Tibial artery (tissue), 4 donors: Measurements from ENCODE around the gene OR51F2.
"Not testable (repeated sequence)": the region's sequence is repeated elsewhere in the genome, so short reads cannot be mapped to it uniquely, and the experiment has no call there.

Source experiments
- DNase-seq, 2 donors: peaks; one replicate each; pipeline ENCODE4 v3.0.0-alpha.2; 2019
- H3K27ac ChIP-seq, 2 donors: fragments of 200-600 bp; sonication (generic) in 1 of 2; 1 replicate in 1 of 2; 2 replicates in 1 of 2; pipeline ENCODE4 v1.5.1; 2018 to 2019; ENCODE audit warnings: mild to moderate bottlenecking in 1 of 2
- H3K27me3 ChIP-seq, 2 donors: fragments of 200-600 bp; sonication (generic) in 1 of 2; one replicate each; pipeline versions ENCODE4 v1.5.1 to v1.6.0; 2016 to 2019
- H3K36me3 ChIP-seq, 3 donors: fragments of 200-600 bp; sonication (generic) in 2 of 3; one replicate each; pipeline ENCODE4 v1.5.1; 2016 to 2019; ENCODE audit warnings: mild to moderate bottlenecking in 2 of 3
- H3K4me1 ChIP-seq, 4 donors: fragments of 200-600 bp; sonication (generic) in 2 of 4; 1 replicate in 3 of 4; 2 replicates in 1 of 4; pipeline ENCODE4 v1.5.1; 2016 to 2019
- H3K4me3 ChIP-seq, 2 donors: fragments of 200-600 bp; sonication (generic) in 1 of 2; 1 replicate in 1 of 2; 2 replicates in 1 of 2; pipeline ENCODE4 v1.5.1; 2018 to 2019; ENCODE audit warnings: mild to moderate bottlenecking in 2 of 2
- H3K9me3 ChIP-seq, 3 donors: fragments of 200-600 bp; sonication (generic) in 1 of 3; one replicate each; pipeline ENCODE4 v1.5.1; 2016 to 2019
- intact Hi-C: fragments of 100-400 bp; cut with DNase I; formaldehyde crosslinking; loops from one replicate; pipeline ENCODE4 v1.15.0; 2023; ENCODE audit warnings: low total_unique reads
- TF ChIP-seq, protein P1 (sequence below), 2 experiments: fragments of 200-600 bp in 1 of 2; fragments of 450-650 bp in 1 of 2; IDR thresholded peaks; one replicate each; pipeline ENCODE4 v1.5.1; 2017 to 2019; ENCODE audit warnings: antibody characterized with exemption in 2 of 2, mild to moderate bottlenecking in 1 of 2, moderate library complexity in 1 of 2

Gene OR51F2

DNA sequence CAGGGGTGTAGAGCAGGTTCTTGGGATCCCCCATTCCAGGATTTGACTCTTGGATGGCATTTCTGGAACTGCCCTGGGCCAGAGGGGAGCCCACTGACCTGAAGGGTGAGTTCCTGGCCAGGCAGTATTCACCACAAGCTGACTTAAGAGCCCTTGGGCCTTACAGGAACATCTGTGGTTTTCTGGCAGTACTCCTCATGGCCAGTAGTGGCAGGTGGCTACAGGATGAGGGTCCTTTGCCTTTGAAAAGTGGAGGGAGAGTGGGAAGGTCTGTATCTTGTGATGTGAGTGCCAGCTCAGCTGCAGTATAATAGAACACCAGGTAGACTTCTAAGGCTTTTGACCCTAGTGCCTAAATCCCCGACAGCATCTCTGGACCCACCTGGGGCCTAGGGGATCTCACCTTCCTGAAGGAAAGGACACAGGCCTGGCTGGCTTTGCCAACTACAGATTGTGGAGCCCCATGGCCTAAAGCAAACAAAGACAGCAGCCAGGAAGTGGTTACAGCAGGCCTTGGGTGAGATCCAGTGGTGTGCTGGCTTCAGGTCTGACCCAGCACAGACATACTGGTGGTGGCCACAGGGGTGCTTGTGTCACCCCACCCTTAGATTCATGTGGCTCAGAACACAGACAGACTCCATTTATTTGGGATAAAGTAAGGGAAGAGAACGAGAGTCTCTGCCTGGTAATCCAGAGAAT is 18.9 kb downstream of the OR51F2 start:
- intact Hi-C loops: no loop called here
- TF ChIP-seq, protein P1, sequence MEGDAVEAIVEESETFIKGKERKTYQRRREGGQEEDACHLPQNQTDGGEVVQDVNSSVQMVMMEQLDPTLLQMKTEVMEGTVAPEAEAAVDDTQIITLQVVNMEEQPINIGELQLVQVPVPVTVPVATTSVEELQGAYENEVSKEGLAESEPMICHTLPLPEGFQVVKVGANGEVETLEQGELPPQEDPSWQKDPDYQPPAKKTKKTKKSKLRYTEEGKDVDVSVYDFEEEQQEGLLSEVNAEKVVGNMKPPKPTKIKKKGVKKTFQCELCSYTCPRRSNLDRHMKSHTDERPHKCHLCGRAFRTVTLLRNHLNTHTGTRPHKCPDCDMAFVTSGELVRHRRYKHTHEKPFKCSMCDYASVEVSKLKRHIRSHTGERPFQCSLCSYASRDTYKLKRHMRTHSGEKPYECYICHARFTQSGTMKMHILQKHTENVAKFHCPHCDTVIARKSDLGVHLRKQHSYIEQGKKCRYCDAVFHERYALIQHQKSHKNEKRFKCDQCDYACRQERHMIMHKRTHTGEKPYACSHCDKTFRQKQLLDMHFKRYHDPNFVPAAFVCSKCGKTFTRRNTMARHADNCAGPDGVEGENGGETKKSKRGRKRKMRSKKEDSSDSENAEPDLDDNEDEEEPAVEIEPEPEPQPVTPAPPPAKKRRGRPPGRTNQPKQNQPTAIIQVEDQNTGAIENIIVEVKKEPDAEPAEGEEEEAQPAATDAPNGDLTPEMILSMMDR (IDR thresholded peaks at IDR 0.05): no peak
- DNase-seq: no peak

DNA sequence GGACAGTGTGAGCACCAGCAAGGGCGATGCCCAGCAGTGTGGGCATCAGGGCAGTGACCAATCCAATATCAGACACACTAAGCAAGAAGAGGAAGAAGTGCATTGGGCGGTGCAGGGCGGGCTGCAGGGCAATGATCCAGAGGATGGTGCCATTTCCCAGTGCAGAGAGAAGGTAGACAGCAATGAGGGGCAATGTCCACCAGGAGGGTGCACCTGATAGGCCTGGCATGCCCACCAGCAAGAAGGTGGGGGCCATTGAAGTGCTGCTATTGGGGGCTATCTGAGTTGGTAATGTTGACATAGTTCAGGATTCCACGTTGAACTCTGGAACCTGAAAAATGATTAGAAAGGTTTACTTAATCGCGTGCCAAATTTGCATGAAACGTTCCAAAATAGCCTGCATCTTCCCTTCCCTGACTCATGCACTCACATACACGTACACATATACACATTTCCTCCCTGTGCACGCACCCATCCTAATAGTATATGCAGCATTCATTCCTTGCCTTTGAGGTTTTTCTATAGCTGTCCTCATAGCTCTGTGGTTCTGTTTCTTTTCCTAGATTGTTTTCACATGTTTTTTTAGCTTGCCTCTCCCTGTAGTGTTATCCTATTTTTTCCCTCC is 27.9 kb downstream of the OR51F2 start, which contains the start of gene OR51S1:
Gene OR51S1, minus strand, starts transcription at position 301 of the 625 bp plus-strand sequence. Its CDS starts 0 bp downstream, at position 301.
- intact Hi-C loops: no loop called here
- DNase-seq: no peak
- Histone ChIP-seq H3K27me3 (no peaks in the 10 kb centered on the region), H3K4me1 (no peaks in the 10 kb centered on the region), H3K27ac (no peak within 1 kb of the TSS), H3K9me3 (no peaks in the 10 kb centered on the region), H3K36me3 (no peaks in the 10 kb centered on the region), H3K4me3 (no peak within 1 kb of the TSS)
- TF ChIP-seq, protein P1 (IDR thresholded peaks at IDR 0.05): no peak

More for the DNA sequence above, 18.9 kb downstream of the OR51F2 start:
- Histone ChIP-seq H3K27me3 (no peaks in the 10 kb centered on the region), H3K9me3 (no peaks in the 10 kb centered on the region), H3K27ac (no peak overlapping the region), H3K4me1 (no peaks in the 10 kb centered on the region), H3K36me3 (no peaks in the 10 kb centered on the region), H3K4me3 (no peak overlapping the region)

DNA sequence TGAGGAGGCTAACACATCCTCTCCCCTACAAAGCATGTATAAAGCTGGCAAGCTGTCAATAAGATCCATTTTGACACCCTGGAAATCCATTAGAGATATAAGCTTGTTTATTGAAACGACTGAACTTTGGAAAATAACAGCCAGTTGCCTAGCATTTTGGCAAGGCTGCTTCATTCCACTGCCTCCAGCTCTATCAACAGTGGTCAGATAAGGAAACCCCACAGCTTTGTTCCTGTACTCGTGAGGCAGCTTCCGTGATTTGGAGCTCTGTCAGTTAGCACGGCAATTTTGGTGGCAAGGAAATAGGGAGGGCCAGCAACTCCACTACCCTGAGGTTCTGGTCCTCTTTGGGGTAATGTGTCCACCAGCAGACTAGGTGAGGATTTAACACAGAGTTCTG is 29.9 kb downstream of the OR51F2 start:
- TF ChIP-seq, protein P1 (IDR thresholded peaks at IDR 0.05): no peak
- Histone ChIP-seq H3K9me3 (no peaks in the 10 kb centered on the region), H3K27ac (no peak overlapping the region), H3K27me3 (no peaks in the 10 kb centered on the region), H3K4me1 (no peaks in the 10 kb centered on the region), H3K36me3 (no peaks in the 10 kb centered on the region), H3K4me3 (no peak overlapping the region)
- intact Hi-C loops: no loop called here
- DNase-seq: no peak

DNA sequence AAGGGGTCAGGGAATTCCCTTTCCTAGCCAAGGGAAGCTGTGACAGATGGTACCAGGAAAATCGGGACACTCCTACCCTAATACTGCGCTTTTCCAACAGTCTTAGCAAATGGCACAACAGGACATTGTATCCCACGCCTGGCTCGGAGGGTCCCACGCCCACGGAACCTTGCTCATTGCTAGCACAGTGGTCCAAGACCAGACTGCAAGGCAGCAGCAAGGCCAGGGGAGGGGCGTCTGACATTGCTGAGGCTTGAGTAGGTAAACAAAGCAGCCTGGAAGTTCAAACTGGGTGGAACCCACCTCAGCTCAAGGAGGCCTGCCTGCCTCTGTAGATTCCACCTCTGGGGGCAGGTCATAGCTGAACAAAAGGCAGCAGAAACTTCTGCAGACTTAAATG is 33.2 kb downstream of the OR51F2 start:
- H3K27ac ChIP-seq, H3K9me3 ChIP-seq, H3K4me1 ChIP-seq, H3K4me3 ChIP-seq, H3K27me3 ChIP-seq, intact Hi-C loops, H3K36me3 ChIP-seq, DNase-seq: not testable (repeated sequence)

DNA sequence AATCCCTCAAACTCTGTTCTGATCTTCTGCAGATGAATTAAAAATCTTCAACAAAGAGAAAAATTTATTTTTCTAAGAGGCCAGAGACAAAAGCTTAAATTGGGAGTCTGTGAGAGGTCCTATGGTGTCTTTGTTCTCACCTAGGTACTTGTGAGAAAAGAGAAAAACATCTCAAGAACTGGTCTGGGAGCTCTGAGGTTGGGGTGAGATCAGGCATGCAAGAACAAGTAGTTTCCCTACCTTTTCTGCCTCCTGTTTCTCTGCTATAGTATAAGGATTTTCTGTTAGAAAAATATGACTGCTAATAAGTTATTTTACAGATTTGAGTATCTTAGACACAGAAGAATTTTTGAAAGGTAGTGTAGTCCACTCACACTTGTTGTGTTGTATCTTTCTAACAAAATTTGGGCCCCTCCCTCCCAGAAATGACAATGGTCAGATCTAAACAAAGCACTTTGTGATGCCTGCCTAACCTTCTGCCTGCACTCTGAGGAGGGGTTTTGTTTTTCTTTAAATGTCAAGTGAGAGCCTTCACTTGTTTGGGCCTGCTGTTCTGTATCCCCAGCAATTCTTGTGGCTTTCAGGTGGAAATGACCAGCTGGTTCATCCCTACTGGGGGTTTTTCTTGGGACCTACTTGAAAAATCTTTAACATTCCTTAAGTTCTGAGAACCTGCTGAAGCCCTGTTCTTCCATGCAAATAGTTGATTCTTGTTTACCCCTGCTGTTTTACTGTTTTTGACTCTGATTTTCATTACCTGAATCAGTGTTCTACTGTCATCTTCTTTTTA is 41.5 kb downstream of the OR51F2 start:
- no peaks in the 10 kb centered on the region for H3K4me1 ChIP-seq
- no peak for DNase-seq
- no peak overlapping the region for H3K4me3 ChIP-seq
- TF ChIP-seq, protein P1 (IDR thresholded peaks at IDR 0.05): no peak
- H3K36me3 ChIP-seq: no peaks in the 10 kb centered on the region
- intact Hi-C loops: no loop called here
- H3K27me3 ChIP-seq: no peaks in the 10 kb centered on the region
- H3K9me3 ChIP-seq: no peaks in the 10 kb centered on the region
- H3K27ac ChIP-seq: no peak overlapping the region

DNA sequence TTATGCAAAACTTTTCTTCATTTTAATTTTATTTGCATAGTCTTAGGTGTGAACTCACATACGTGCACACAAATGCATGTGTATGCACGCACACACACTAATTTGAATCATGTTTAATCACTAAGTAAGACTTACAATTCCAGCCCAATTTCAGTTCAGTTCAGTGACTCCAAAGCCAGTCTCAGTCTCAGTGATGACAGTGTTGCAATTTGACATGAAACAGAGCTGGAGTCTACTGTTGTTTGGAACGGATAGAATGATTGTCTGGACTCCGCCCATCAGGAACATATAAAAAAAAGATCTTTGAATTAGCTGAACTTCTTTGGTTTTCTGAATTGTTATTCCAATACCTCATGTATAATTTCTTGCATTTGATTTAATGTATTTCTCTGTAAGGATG is 42.8 kb downstream of the OR51F2 start:
- H3K36me3 ChIP-seq: no peaks in the 10 kb centered on the region
- H3K4me3 ChIP-seq: no peak overlapping the region
- intact Hi-C loops: no loop called here
- no peaks in the 10 kb centered on the region for H3K9me3 ChIP-seq
- TF ChIP-seq, protein P1 (IDR thresholded peaks at IDR 0.05): no peak
- DNase-seq: no peak
- no peaks in the 10 kb centered on the region for H3K27me3 ChIP-seq
- no peaks in the 10 kb centered on the region for H3K4me1 ChIP-seq
- no peak overlapping the region for H3K27ac ChIP-seq
